ENCODE data around the gene EPM2A.

DNA sequence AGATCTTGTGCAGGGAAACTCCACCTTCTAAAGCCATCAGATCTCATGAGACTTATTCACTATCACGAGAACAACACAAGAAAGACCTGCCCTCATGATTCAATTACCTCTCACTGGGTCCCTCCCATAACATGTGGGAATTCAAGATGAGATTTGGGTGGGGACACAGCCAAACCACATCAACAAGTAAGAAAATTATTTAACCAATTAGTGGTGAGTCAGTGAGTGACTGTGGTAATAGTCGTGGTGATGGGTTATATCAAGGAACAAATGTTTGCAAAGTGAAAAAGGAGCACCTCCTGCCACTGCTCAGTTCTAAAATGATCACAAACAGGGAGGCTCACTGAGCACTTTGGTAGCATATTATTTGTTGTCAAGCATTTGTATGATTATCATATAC is 20.6 kb downstream of the EPM2A start:
- TF ChIP-seq, protein P1, sequence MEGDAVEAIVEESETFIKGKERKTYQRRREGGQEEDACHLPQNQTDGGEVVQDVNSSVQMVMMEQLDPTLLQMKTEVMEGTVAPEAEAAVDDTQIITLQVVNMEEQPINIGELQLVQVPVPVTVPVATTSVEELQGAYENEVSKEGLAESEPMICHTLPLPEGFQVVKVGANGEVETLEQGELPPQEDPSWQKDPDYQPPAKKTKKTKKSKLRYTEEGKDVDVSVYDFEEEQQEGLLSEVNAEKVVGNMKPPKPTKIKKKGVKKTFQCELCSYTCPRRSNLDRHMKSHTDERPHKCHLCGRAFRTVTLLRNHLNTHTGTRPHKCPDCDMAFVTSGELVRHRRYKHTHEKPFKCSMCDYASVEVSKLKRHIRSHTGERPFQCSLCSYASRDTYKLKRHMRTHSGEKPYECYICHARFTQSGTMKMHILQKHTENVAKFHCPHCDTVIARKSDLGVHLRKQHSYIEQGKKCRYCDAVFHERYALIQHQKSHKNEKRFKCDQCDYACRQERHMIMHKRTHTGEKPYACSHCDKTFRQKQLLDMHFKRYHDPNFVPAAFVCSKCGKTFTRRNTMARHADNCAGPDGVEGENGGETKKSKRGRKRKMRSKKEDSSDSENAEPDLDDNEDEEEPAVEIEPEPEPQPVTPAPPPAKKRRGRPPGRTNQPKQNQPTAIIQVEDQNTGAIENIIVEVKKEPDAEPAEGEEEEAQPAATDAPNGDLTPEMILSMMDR (IDR thresholded peaks at IDR 0.05; ENCODE audit: low read depth, low read length, poor library complexity, severe bottlenecking), result no peak
- TF ChIP-seq EZH2phosphoT487 (IDR thresholded peaks at IDR 0.05; ENCODE audit: borderline replicate concordance, low read length), result no peak

Data from DOHH2 (cell line).